RWPE1 (cell line): ENCODE measurements around the gene HYAL1.

ENCODE experiments used
- CTCF ChIA-PET: fragments of 350-600 bp; sonication (Branson Sonifier 250); formaldehyde crosslinking; extraction: SDS; loops from one replicate; lab custom pipeline; 2021; lab: Yijun Ruan, JAX
- POLR2A ChIA-PET: fragments of 400-600 bp; formaldehyde crosslinking; extraction: SDS; loops from one replicate; lab custom pipeline; 2020; ENCODE audit warnings: antibody characterized with exemption; ENCODE audit not compliant: low non-redundant PET; lab: Yijun Ruan, JAX
- DNase-seq: peaks from one replicate; pipeline ENCODE4 v3.0.0; 2012; ENCODE audit warnings: low spot score
- H3K27ac ChIP-seq: fragments of 450-650 bp; 2 replicates; pipeline ENCODE4 v1.5.1; 2017
- TF ChIP-seq, protein P1 (sequence below): fragments of 450-650 bp; conservative IDR thresholded peaks from 2 replicates; pipeline ENCODE4 v1.5.1; 2017; ENCODE audit warnings: low read depth, mild to moderate bottlenecking

HYAL1 gene

DNA sequence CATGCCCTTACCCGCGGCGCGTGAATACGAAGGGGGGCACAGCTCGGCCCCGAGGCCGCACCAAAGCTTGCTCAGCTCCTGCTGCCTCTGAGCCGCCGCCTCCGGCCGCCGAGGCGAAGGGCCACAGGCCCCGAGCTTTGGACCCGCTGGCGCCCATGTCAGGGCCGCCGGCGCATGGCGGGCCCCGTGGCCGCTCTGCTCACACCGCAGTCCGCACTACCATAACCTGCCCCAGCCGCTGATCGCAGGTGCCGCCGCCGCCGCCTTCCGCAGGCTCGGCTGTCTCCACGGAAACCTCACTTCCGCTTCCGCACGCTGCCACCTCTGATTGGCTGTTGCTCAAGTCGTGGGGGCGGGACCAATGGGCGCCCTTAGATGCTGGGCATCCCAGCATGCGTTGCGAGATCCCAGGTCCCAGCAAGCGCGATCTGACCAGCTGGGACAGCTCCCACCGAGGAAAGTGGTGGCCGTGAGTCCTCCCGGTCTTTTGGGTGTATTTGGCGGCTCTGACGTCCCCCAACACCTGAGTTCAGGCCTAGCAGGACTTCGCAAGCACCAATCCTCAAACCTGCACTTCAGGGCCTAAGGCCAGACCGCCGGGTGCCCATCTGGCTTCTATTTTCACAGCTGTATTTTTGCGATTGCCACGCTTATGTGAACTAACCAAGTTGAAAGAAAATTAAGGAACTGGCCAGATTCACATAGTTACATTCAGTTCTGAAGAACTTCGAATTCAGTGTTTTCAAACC lies 24.7 kb upstream of the HYAL1 start, which contains the start of gene TUSC2:
Gene TUSC2, minus strand, starts transcription at position 281 of the 749 bp plus-strand sequence. Its CDS starts 124 bp downstream, at position 157.
- TF ChIP-seq, protein P1, sequence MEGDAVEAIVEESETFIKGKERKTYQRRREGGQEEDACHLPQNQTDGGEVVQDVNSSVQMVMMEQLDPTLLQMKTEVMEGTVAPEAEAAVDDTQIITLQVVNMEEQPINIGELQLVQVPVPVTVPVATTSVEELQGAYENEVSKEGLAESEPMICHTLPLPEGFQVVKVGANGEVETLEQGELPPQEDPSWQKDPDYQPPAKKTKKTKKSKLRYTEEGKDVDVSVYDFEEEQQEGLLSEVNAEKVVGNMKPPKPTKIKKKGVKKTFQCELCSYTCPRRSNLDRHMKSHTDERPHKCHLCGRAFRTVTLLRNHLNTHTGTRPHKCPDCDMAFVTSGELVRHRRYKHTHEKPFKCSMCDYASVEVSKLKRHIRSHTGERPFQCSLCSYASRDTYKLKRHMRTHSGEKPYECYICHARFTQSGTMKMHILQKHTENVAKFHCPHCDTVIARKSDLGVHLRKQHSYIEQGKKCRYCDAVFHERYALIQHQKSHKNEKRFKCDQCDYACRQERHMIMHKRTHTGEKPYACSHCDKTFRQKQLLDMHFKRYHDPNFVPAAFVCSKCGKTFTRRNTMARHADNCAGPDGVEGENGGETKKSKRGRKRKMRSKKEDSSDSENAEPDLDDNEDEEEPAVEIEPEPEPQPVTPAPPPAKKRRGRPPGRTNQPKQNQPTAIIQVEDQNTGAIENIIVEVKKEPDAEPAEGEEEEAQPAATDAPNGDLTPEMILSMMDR, result no peak
- CTCF ChIA-PET, result no interaction called here
- peak within 1 kb of the TSS; percentile 88 for H3K27ac ChIP-seq
- DNase-seq, result peak; percentile 94
- POLR2A ChIA-PET, result interaction anchor here (0.6 to 0.8 kb wide), 3 partner anchors 45 to 77 kb away, joined by 3 read pairs; no protein-coding TSS in a partner anchor

DNA sequence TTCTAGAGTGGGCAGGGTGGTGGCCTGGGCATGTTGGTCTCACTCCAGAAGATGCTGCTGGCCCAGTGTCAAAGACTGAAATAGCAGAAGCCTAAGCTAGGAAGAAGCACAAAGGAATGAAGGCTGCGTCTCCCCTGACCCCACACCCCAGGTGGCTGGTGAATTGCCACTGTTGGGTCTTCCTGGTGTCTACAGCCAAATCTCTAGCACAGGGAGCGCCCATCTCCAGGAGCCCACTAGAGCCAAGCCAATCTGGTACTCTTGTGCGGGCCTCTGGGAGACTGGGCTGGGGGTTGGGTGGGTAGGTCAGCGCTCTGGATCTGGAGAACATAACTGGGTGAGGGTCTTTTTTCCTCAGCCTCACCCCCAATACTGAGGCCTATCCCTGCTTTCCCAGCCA lies 23.8 kb upstream of the HYAL1 start:
- no peak for DNase-seq
- TF ChIP-seq, protein P1, result no peak
- ChIA-PET POLR2A (no interaction called here), CTCF (no interaction called here)
- H3K27ac ChIP-seq, result peak overlapping the region; percentile 88

DNA sequence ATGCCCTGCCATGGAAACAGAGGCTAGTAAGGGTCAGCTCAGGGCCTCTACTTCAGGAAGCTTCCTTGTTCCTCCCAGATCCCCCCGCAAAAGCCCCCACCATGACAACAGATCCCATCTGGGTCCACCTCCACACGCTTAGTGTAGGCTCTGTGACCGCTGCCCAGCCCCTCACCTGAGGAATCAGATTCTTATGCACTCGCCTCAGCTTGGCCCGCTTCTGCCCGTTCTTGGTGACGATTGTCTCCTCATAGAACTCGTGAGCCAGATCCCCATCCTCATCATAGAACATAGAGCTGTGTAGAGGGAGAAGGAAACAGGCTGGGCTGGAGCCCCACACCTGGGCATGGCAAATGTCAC lies 22.8 kb upstream of the HYAL1 start:
- no peak for DNase-seq
- peak overlapping the region; percentile 88 for H3K27ac ChIP-seq
- TF ChIP-seq, protein P1, result no peak
- CTCF ChIA-PET, result no interaction called here
- POLR2A ChIA-PET, result interaction anchor here (0.6 kb wide), 1 partner anchor 32 kb away, joined by 3 read pairs; no protein-coding TSS in a partner anchor

DNA sequence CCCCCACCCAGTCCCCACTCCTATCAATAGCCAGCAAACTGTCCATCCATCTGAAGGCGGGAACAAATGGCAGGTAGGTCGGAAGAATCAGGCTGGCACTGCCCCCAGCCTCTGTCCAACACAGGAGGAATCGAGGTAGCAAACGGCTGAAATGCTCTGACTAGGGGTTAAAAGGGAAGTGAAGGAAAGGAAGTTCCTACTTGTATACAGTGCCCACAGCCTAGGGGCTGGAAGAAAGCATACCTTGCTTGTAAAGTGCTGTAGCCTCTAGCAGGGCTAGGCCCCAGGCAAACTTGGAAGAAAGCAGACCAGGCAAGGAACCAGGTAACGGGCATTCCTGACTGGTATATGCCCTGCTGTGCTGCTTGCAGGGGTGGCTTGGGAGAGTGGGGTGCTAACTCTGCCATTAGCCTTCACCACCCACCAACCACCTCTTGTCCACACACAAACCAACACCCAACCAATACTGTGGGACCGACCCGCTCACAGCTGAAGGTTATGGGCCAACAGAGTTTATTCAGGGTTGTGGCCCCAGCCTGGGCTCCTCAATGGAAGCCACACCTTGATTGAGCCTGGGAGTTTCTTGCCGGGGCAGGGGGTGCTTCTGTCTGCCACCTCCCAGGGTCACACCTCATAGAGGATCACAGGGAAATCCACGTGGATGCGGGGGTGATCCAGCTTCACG lies 22.3 kb upstream of the HYAL1 start:
- CTCF ChIA-PET, result no interaction called here
- TF ChIP-seq, protein P1, result no peak
- POLR2A ChIA-PET, result interaction anchor here (0.6 kb wide), 1 partner anchor 32 kb away, joined by 3 read pairs; no protein-coding TSS in a partner anchor

DNA sequence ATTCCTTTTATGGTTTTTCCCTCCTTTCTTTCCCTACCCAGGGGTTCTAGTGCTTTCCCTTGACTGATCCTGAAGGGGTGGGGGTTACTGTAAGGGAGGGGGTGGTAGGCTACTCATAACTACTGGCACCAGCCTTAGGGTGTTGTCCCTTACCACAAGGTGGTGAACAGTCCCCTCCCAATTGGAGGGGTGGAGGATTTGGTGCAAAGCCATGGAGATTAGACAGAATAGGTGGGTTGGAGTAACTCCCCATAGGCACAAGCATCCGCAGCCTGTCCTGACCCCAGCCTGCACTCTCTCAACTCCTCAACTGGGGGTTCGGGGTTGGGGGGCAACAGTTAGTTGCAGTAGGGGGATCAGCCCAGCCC lies 21.7 kb upstream of the HYAL1 start:
- ChIA-PET POLR2A (no interaction called here), CTCF (interaction anchor here (0.6 to 0.7 kb wide), 3 partner anchors 25 to 595 kb away, joined by 3 to 6 read pairs (median 3); partner anchors contain the start of gene NPRL2)
- peak overlapping the region; percentile 88 for H3K27ac ChIP-seq
- no peak for DNase-seq
- TF ChIP-seq, protein P1, result no peak

More for the DNA sequence above, 22.3 kb upstream of the HYAL1 start:
- DNase-seq, result no peak
- peak overlapping the region; percentile 88 for H3K27ac ChIP-seq
